Lower leg skin (tissue), 4 donors: Measurements from ENCODE around the gene PRPF19. TPM values are rescaled to one million over a fixed set of nuclear protein-coding genes. Genes with fewer than 3 reads are reported as not detected.

Experiments
- DNase-seq, 2 donors: peaks; one replicate each; pipeline ENCODE4 v3.0.0-alpha.2; 2019; ENCODE audit warnings: low spot score in 2 of 2
- H3K4me3 ChIP-seq: fragments of 200-600 bp; sonication (generic); 2 replicates; pipeline ENCODE4 v1.5.1; 2017; ENCODE audit warnings: mild to moderate bottlenecking, low read depth; ENCODE audit not compliant: poor library complexity, severe bottlenecking
- POLR2A ChIP-seq, 2 donors: fragments of 450-650 bp; IDR thresholded peaks; one replicate each; pipeline ENCODE4 v1.6.1; 2016 to 2017; ENCODE audit warnings: antibody characterized with exemption in 2 of 2, mild to moderate bottlenecking in 1 of 2, moderate library complexity in 1 of 2
- WGBS, 2 donors: methylation state at CpG; one replicate each; pipeline ENCODE4 v1.1.5; 2018; 5-methylcytosine and 5-hydroxymethylcytosine counted together
- intact Hi-C: fragments of 100-400 bp; cut with DNase I; formaldehyde crosslinking; loops from one replicate; pipeline ENCODE4 v1.15.0; 2023; ENCODE audit warnings: low total_unique reads
- total RNA-seq, 4 donors: library from RNA; depleted of rRNA; stranded (reverse); fragments of >200 nt; gene quantifications; one replicate each; pipeline ENCODE4 v1.1.0, GENCODE V29; 2016
- TF ChIP-seq, protein P1 (sequence below), 3 donors: fragments of 450-650 bp; IDR thresholded peaks; one replicate each; pipeline ENCODE4 v1.5.1; 2016; ENCODE audit warnings: antibody characterized with exemption in 3 of 3, mild to moderate bottlenecking in 3 of 3, moderate library complexity in 2 of 3

Gene PRPF19
- total RNA-seq, 4 donors from 2014 or later: 75.3 to 119 (median 108) TPM

- intact Hi-C loops: no loop called here
- TF ChIP-seq POLR2A (IDR thresholded peaks at IDR 0.05): no peak
- TF ChIP-seq, protein P1, sequence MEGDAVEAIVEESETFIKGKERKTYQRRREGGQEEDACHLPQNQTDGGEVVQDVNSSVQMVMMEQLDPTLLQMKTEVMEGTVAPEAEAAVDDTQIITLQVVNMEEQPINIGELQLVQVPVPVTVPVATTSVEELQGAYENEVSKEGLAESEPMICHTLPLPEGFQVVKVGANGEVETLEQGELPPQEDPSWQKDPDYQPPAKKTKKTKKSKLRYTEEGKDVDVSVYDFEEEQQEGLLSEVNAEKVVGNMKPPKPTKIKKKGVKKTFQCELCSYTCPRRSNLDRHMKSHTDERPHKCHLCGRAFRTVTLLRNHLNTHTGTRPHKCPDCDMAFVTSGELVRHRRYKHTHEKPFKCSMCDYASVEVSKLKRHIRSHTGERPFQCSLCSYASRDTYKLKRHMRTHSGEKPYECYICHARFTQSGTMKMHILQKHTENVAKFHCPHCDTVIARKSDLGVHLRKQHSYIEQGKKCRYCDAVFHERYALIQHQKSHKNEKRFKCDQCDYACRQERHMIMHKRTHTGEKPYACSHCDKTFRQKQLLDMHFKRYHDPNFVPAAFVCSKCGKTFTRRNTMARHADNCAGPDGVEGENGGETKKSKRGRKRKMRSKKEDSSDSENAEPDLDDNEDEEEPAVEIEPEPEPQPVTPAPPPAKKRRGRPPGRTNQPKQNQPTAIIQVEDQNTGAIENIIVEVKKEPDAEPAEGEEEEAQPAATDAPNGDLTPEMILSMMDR (IDR thresholded peaks at IDR 0.05): peak in 1 of 3 donors; percentile 74
- 59 to 62% methylated on average over 12 of the region's 12 CpGs for WGBS, 2 donors
- H3K4me3 ChIP-seq: no peak overlapping the region
- DNase-seq: no peak
Observed at GRCh38 chr11:60899046-60899936, 7.1 kb downstream of the PRPF19 start.

DNA sequence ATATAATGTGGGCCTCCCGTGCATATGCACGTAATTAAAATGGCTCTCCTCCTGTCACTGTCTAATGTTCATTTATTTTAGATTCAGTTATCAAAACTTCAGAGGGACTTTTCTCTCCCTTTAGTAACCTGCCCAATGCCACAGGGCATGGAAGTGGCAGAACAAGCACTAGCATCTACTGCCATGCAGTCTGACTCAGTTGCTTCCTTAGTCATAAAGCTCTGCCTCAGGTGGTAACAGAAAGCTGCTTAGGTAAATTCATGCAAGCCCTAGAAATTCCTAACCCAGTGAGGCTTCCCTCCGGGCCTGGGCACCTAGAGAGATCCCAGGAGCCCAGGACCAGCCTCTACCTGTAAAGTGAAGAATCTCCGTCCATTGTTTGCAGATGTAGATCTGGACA, 8.9 kb downstream of the PRPF19 start:
- intact Hi-C loops: no loop called here
- WGBS, 2 donors: 90 to 91% methylated on average over 4 of the region's 4 CpGs
- DNase-seq: no peak
- TF ChIP-seq POLR2A (IDR thresholded peaks at IDR 0.05): no peak
- TF ChIP-seq, protein P1 (IDR thresholded peaks at IDR 0.05): no peak
- H3K4me3 ChIP-seq: no peak overlapping the region

DNA sequence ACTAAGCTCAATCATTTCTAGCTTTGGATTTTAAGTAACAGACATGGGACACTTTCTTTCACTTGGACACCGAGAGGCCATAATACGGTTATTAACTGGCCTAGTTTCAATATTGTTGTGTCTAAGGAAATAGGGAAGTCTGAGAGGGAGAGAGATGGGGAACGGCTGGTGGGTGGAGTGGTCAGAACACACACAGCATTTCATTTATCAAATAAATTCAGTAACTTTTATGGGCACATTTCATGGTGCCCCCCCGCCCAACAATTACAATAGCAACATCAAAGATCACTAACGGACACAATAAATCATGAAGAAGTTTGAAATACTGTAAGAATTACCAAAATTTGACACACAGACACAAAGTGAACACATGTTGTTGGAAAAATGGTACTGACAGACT, 10.7 kb downstream of the PRPF19 start:
- H3K4me3 ChIP-seq: no peak overlapping the region
- DNase-seq: no peak
- no peak for TF ChIP-seq POLR2A (IDR thresholded peaks at IDR 0.05)
- TF ChIP-seq, protein P1 (IDR thresholded peaks at IDR 0.05): no peak
- intact Hi-C loops: no loop called here
- WGBS, 2 donors: 75 to 81% methylated on average over 5 of the region's 5 CpGs

DNA sequence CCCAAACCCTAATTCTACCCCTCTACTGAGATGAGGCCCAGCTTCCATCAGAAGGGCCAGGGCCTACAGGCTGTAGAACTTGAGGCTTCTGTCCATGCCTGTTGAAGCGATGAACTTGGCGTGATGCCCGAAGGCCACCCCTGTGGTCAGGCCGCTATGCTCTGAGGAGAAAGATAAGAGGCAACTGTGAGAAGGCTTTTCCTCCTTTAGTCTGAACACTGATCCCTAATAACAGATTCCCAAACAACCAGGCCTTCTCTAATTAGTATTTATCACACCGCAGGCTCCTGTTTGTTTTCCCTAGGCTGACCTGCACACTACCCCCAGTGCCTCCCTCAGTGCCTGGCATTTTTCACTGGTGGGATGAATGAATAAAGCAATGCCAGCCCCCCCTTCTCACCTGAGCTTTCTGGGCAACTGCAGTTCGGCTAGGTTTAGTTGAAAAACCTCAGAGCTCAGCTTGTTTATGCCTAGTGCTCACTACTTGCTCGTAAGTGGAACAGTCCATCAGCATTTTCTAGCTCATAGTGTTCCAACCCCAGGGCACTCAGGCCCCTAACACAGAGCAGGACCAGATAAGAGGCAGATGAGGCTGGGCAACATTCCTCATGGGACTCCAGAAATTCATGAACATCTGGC, 15.2 kb downstream of the PRPF19 start:
- no peak overlapping the region for H3K4me3 ChIP-seq
- intact Hi-C loops: no loop called here
- peak in 1 of 2 donors; percentile 78 for DNase-seq
- TF ChIP-seq, protein P1 (IDR thresholded peaks at IDR 0.05): no peak
- no peak for TF ChIP-seq POLR2A (IDR thresholded peaks at IDR 0.05)
- WGBS, 2 donors: 86 to 94% methylated on average over 7 of the region's 7 CpGs

- DNase-seq: peak in 1 of 2 donors; percentile 63
- no peak for TF ChIP-seq POLR2A (IDR thresholded peaks at IDR 0.05)
- TF ChIP-seq, protein P1 (IDR thresholded peaks at IDR 0.05): no peak
- no peak overlapping the region for H3K4me3 ChIP-seq
- intact Hi-C loops: no loop called here
- WGBS, 2 donors: 48 to 62% methylated on average over 5 of the region's 5 CpGs
Observed at GRCh38 chr11:60890696-60891095, 15.7 kb downstream of the PRPF19 start.
